A673 (cell line): ENCODE measurements around the gene MEAF6. TPM values are rescaled to one million over a fixed set of nuclear protein-coding genes. Genes with fewer than 3 reads are reported as not detected.
"Not testable (repeated sequence)": the region's sequence is repeated elsewhere in the genome, so short reads cannot be mapped to it uniquely, and the experiment has no call there.

Source experiments
- BruUV-seq: library from RNA; stranded (reverse); fragments of 400-500 nt; replicated peaks from 2 replicates; lab custom pipeline; 2021; lab: Mats Ljungman, UMichigan
- CTCF ChIA-PET: fragments of 300-600 bp; sonication (Branson Sonifier 250); formaldehyde crosslinking; loops from one replicate; lab custom pipeline; 2022; ENCODE audit warnings: antibody characterized with exemption; lab: Charles Lee
- POLR2A ChIA-PET: fragments of 300-600 bp; sonication (Branson Sonifier 250); formaldehyde crosslinking; loops from one replicate; lab custom pipeline; 2022; ENCODE audit warnings: antibody characterized with exemption; ENCODE audit not compliant: low non-redundant PET; lab: Charles Lee
- DNase-seq: peaks from one replicate; pipeline ENCODE4 v3.0.0-alpha.2; 2015; ENCODE audit warnings: low spot score
- H3K27ac ChIP-seq: fragments of 200-600 bp; sonication (generic); 2 replicates; pipeline ENCODE4 v1.5.1; 2016; ENCODE audit warnings: mixed run types, low read depth, mild to moderate bottlenecking, mixed read lengths, antibody characterized with exemption, low read length; ENCODE audit not compliant: poor library complexity, severe bottlenecking
- H3K27me3 ChIP-seq: fragments of 200-600 bp; sonication (generic); replicated peaks from 2 replicates; pipeline ENCODE4 v1.6.1; 2017; ENCODE audit warnings: mixed run types, low read depth, mild to moderate bottlenecking, mixed read lengths, antibody characterized with exemption, low read length; ENCODE audit not compliant: insufficient read depth, poor library complexity
- H3K36me3 ChIP-seq: fragments of 200-600 bp; sonication (generic); 2 replicates; pipeline ENCODE4 v1.6.1; 2016; ENCODE audit warnings: mixed run types, mild to moderate bottlenecking, mixed read lengths, antibody characterized with exemption, low read length; ENCODE audit not compliant: insufficient read depth, poor library complexity, severe bottlenecking
- H3K4me1 ChIP-seq: fragments of 200-600 bp; sonication (generic); 2 replicates; pipeline ENCODE4 v1.6.1; 2017; ENCODE audit warnings: mixed run types, mild to moderate bottlenecking, mixed read lengths, antibody characterized with exemption, low read length; ENCODE audit not compliant: insufficient read depth, poor library complexity, severe bottlenecking
- H3K4me3 ChIP-seq: fragments of 200-600 bp; sonication (generic); 2 replicates; pipeline ENCODE4 v1.5.1; 2016; ENCODE audit warnings: low read depth, mixed run types, mild to moderate bottlenecking, mixed read lengths, low read length; ENCODE audit not compliant: poor library complexity, severe bottlenecking
- H3K9me3 ChIP-seq: fragments of 200-600 bp; sonication (generic); 2 replicates; pipeline ENCODE4 v1.6.1; 2016; ENCODE audit warnings: mixed run types, low read depth, mild to moderate bottlenecking, mixed read lengths, antibody characterized with exemption, low read length; ENCODE audit not compliant: poor library complexity, severe bottlenecking
- EZH2 ChIP-seq: fragments of 200-600 bp; sonication (generic); IDR thresholded peaks from 2 replicates; pipeline ENCODE4 v1.6.1; 2017; ENCODE audit warnings: borderline replicate concordance, low read depth, mild to moderate bottlenecking, mixed read lengths, antibody characterized with exemption, low read length; ENCODE audit not compliant: poor library complexity, severe bottlenecking
- intact Hi-C: fragments of 100-400 bp; cut with micrococcal nuclease; formaldehyde crosslinking; loops from one replicate; pipeline ENCODE4 v1.10.0; 2022; ENCODE audit not compliant: unreplicated experiment
- total RNA-seq: library from RNA; stranded (reverse); gene quantifications from 2 replicates; pipeline ENCODE4 v1.2.3, GENCODE V29; 2021
- TF ChIP-seq, protein P1 (sequence below): fragments of 300-800, 200-600 bp; sonication (generic); conservative IDR thresholded peaks from 2 replicates; pipeline ENCODE4 v1.5.1; 2017; ENCODE audit warnings: low read depth, mild to moderate bottlenecking, antibody characterized with exemption, low read length, moderate library complexity, mixed read lengths

MEAF6 gene
- total RNA-seq, 1 experiment from 2014 or later, result 73.8 TPM

DNA sequence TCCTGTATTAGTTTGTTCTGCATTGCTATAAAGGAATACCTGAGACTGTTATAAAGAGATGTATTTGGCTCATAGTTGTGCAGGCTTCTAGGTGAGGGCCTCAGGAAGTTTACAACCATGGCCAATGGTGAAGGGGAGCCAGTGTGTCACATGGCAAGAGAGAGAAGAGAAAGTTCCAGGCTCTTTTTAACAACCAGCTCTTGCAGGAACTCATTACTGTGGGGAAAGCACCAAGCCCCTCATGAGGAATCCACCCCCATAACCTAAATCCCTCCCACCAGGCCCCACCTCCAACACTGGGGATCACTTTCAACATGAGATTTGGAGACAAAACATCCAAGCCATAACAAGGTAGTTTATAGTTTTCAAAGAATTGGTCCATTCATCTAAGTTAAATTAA is 5.0 kb upstream of the MEAF6 start:
- Histone ChIP-seq H3K27ac (no peak overlapping the region), H3K27me3 (no peaks in the 10 kb centered on the region), H3K4me3 (no peak overlapping the region), H3K36me3 (no peaks in the 10 kb centered on the region), H3K9me3 (no peaks in the 10 kb centered on the region), H3K4me1 (no peaks in the 10 kb centered on the region)
- ChIA-PET POLR2A (no interaction called here), CTCF (no interaction called here)
- intact Hi-C loops, result no loop called here
- BruUV-seq, result no TSS peak
- no peak for DNase-seq
- TF ChIP-seq EZH2, result no peak
- TF ChIP-seq, protein P1, sequence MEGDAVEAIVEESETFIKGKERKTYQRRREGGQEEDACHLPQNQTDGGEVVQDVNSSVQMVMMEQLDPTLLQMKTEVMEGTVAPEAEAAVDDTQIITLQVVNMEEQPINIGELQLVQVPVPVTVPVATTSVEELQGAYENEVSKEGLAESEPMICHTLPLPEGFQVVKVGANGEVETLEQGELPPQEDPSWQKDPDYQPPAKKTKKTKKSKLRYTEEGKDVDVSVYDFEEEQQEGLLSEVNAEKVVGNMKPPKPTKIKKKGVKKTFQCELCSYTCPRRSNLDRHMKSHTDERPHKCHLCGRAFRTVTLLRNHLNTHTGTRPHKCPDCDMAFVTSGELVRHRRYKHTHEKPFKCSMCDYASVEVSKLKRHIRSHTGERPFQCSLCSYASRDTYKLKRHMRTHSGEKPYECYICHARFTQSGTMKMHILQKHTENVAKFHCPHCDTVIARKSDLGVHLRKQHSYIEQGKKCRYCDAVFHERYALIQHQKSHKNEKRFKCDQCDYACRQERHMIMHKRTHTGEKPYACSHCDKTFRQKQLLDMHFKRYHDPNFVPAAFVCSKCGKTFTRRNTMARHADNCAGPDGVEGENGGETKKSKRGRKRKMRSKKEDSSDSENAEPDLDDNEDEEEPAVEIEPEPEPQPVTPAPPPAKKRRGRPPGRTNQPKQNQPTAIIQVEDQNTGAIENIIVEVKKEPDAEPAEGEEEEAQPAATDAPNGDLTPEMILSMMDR, result no peak

DNA sequence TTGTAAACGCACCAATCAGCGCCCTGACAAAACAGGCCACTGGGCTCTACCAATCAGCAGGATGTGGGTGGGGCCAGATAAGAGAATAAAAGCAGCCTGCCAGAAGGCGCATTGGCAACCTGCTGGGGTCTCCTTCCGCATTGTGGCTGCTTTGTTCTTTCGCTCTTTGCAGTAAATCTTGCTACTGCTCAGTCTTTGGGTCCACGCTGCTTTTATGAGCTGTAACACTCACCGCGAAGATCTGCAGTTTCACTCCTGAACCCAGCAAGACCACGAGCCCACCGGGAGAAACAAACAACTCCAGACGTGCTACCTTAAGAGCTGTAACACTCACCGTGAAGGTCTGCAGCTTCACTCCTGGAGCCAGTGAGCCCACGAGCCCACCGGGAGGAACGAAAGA is 4.4 kb upstream of the MEAF6 start:
- intact Hi-C loops, BruUV-seq, H3K27ac ChIP-seq, H3K9me3 ChIP-seq, H3K36me3 ChIP-seq, H3K27me3 ChIP-seq, H3K4me1 ChIP-seq, DNase-seq, H3K4me3 ChIP-seq, CTCF ChIA-PET: not testable (repeated sequence)
- POLR2A ChIA-PET, result interaction anchor here (0.6 kb wide), 1 partner anchor 15 kb away, joined by 3 read pairs; no protein-coding TSS in a partner anchor

DNA sequence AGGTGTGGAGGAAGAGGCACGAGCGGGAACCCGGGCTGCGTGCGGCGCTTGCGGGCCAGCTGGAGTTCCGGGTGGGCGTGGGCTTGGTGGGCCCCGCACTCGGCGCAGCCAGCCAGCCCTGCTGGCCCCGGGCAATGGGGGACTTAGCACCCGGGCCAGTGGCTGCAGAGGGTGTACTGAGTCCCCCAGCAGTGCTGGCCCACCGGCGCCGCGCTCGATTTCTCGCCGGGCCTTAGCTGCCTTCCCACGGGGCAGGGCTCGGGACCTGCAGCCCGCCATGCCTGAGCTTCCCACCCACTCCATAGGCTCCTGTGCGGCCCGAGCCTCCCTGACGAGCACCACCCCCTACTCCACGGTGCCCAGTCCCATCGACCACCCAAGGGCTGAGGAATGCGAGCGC is 3.7 kb upstream of the MEAF6 start:
- POLR2A ChIA-PET, H3K9me3 ChIP-seq, intact Hi-C loops, BruUV-seq, H3K4me1 ChIP-seq, H3K36me3 ChIP-seq, H3K27me3 ChIP-seq, H3K4me3 ChIP-seq, DNase-seq, H3K27ac ChIP-seq, CTCF ChIA-PET: not testable (repeated sequence)

DNA sequence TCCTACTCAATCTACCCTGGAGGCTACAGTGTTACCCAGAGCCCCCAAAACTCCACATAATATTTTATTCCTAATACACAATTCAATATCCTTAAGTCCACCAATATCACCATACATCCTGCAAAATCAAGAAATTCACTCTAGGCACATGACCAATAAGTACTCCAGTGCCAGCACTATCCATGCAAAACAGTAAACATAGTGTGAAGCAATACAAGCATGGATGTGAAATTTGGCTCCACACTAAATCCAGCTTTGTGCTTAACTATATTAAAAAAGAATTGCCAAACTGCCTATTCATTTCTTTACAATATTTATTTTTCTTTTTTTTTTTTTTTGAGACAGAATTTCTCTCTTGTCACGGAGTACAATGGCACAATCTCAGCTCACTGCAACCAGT is 3.0 kb upstream of the MEAF6 start:
- TF ChIP-seq, protein P1, result no peak
- TF ChIP-seq EZH2, result no peak
- intact Hi-C loops, result no loop called here
- CTCF ChIA-PET, result no interaction called here

More for the DNA sequence above, 3.0 kb upstream of the MEAF6 start:
- DNase-seq, result no peak
- no peaks in the 10 kb centered on the region for H3K27me3 ChIP-seq
- no TSS peak for BruUV-seq
- H3K4me1 ChIP-seq, result no peaks in the 10 kb centered on the region
- H3K36me3 ChIP-seq, result peaks cover 9% of the 10 kb centered on the region
- H3K27ac ChIP-seq, result no peak overlapping the region
- POLR2A ChIA-PET, result no interaction called here
- no peaks in the 10 kb centered on the region for H3K9me3 ChIP-seq
- no peak overlapping the region for H3K4me3 ChIP-seq
